ENCODE results near the gene TH. TPM values are rescaled to one million over a fixed set of nuclear protein-coding genes. Genes with fewer than 3 reads are reported as not detected.

Gene TH
- total RNA-seq, 4 donors from 2014 or later = 0.27 TPM; not detected in 2

DNA sequence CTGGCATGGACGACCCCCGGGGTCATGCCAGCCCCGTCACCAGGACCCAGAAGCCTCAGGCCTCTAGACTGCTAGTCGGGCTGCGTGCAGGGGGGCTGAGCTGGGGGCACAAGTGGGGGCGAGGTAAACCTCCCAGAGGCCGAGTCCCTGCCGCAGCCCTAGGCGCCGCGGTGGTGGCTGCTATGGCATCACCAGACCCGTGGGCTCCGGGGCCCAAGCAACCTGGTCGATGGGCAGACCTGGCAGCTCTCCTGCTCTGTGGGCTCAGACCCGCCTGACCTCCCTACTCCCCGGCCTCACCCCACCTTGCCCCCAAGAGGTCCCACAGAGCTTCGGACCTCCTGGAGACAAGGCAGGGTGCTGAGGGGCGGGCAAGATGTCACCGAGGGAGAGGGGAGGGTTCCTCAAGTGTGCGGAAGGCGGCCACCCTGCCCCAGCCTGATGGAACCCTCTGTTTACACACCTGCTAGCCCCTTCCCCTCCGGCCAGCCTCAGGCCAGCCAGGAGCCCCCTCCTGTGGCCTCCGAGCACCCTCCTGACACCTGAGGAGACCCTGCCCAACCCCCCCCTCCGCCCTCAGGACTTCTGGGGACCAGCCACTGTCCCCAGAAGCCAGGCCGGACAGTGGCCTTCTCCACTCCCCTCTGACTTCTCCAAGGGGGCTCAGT lies 41.8 kb downstream of the TH start:
- ATAC-seq = no peak
- Histone ChIP-seq H3K4me1 (no peaks in the 10 kb centered on the region), H3K27me3 (peaks cover 70% of the 10 kb centered on the region), H3K36me3 (no peaks in the 10 kb centered on the region), H3K4me3 (no peak overlapping the region), H3K27ac (no peak overlapping the region), H3K9me3 (no peaks in the 10 kb centered on the region)
- TF ChIP-seq EP300 (IDR thresholded peaks at IDR 0.05) (no peak), POLR2A (IDR thresholded peaks at IDR 0.05) (no peak), POLR2AphosphoS5 (IDR thresholded peaks at IDR 0.05) (no peak)
- TF ChIP-seq, protein P1, sequence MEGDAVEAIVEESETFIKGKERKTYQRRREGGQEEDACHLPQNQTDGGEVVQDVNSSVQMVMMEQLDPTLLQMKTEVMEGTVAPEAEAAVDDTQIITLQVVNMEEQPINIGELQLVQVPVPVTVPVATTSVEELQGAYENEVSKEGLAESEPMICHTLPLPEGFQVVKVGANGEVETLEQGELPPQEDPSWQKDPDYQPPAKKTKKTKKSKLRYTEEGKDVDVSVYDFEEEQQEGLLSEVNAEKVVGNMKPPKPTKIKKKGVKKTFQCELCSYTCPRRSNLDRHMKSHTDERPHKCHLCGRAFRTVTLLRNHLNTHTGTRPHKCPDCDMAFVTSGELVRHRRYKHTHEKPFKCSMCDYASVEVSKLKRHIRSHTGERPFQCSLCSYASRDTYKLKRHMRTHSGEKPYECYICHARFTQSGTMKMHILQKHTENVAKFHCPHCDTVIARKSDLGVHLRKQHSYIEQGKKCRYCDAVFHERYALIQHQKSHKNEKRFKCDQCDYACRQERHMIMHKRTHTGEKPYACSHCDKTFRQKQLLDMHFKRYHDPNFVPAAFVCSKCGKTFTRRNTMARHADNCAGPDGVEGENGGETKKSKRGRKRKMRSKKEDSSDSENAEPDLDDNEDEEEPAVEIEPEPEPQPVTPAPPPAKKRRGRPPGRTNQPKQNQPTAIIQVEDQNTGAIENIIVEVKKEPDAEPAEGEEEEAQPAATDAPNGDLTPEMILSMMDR (IDR thresholded peaks at IDR 0.05) = no peak
- WGBS, 2 donors (ENCODE audit: low coverage in 1 of 2) = no CpG with 5 or more reads among the region's 25 CpGs

DNA sequence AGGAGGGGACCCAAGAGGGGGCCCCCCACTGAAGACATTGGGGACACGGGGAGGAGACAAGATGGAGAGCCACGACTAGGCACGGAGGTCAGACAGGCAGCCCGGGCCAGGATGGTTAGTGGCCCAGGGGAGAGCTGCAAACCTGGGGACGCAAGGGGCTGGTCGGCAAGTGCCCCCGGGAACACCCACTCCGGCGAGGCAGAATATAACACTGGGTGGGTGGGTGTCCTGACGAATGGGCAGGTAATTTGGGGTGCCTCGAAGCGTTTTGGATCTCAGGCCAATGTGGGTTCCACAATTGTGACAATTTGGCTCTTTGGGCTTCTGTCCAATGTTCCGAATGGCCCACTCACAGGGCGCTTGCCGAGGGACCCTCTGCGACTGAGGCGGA lies 42.3 kb downstream of the TH start:
- H3K4me3 ChIP-seq = no peak overlapping the region
- no peak for ATAC-seq
- no peak overlapping the region for H3K27ac ChIP-seq
- no peaks in the 10 kb centered on the region for H3K36me3 ChIP-seq
- 79 to 85% methylated on average over 4 to 9 of the region's 17 CpGs for WGBS, 2 donors (ENCODE audit: low coverage in 1 of 2)
- H3K27me3 ChIP-seq = peaks cover 69% of the 10 kb centered on the region
- H3K4me1 ChIP-seq = no peaks in the 10 kb centered on the region
- TF ChIP-seq POLR2AphosphoS5 (IDR thresholded peaks at IDR 0.05) (no peak), POLR2A (IDR thresholded peaks at IDR 0.05) (no peak), EP300 (IDR thresholded peaks at IDR 0.05) (no peak)
- TF ChIP-seq, protein P1 (IDR thresholded peaks at IDR 0.05) = no peak
- no peaks in the 10 kb centered on the region for H3K9me3 ChIP-seq

- H3K4me3 ChIP-seq = no peak overlapping the region
- no peaks in the 10 kb centered on the region for H3K36me3 ChIP-seq
- no peak overlapping the region for H3K27ac ChIP-seq
- peaks cover 69% of the 10 kb centered on the region for H3K27me3 ChIP-seq
- H3K9me3 ChIP-seq = no peaks in the 10 kb centered on the region
- 79% methylated on average over 9 of the region's 12 CpGs; no CpG with 5 or more reads in 1 of the 2 donors for WGBS, 2 donors (ENCODE audit: low coverage in 1 of 2)
- H3K4me1 ChIP-seq = no peaks in the 10 kb centered on the region
- no peak for ATAC-seq
- TF ChIP-seq POLR2A (IDR thresholded peaks at IDR 0.05) (no peak), EP300 (IDR thresholded peaks at IDR 0.05) (no peak), POLR2AphosphoS5 (IDR thresholded peaks at IDR 0.05) (no peak)
- TF ChIP-seq, protein P1 (IDR thresholded peaks at IDR 0.05) = no peak
Observed at GRCh38 chr11:2128511-2129307, 42.9 kb downstream of the TH start.

DNA sequence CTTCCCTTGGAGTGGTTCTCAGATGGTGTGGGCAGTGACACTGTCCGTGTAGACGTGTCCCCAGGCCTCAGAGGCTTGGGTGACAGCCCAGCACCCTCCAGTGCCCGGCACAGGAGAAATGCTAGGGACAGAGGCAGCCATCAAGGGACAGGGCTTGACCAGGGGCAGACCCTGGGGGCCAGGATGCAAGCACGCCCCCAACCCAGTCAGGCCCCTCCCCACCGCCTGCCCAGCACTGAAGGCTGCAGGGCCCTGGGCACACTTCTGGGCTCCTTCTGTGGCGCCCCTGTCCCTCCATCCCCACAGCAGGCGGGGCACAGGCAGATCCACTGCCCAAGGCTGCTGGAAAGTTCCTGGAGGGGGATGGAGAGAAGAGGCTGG lies 43.5 kb downstream of the TH start:
- no peak overlapping the region for H3K4me3 ChIP-seq
- no peak for TF ChIP-seq EP300 (IDR thresholded peaks at IDR 0.05)
- TF ChIP-seq, protein P1 (IDR thresholded peaks at IDR 0.05) = no peak
- no peak for TF ChIP-seq POLR2A (IDR thresholded peaks at IDR 0.05)
- no peak for TF ChIP-seq POLR2AphosphoS5 (IDR thresholded peaks at IDR 0.05)
- no peaks in the 10 kb centered on the region for H3K36me3 ChIP-seq
- no peak for ATAC-seq
- no peaks in the 10 kb centered on the region for H3K9me3 ChIP-seq
- no peak overlapping the region for H3K27ac ChIP-seq
- no peaks in the 10 kb centered on the region for H3K4me1 ChIP-seq
- H3K27me3 ChIP-seq = peaks cover 69% of the 10 kb centered on the region
- no CpG with 5 or more reads among the region's 7 CpGs for WGBS, 2 donors (ENCODE audit: low coverage in 1 of 2)

Data from gastroesophageal sphincter (tissue), 4 donors.